Lower lobe of right lung (tissue), 2 donors: Measurements from ENCODE around the gene SLC6A3. TPM values are rescaled to one million over a fixed set of nuclear protein-coding genes. Genes with fewer than 3 reads are reported as not detected.

Experiments used
- ATAC-seq, 2 donors: fragments of 200-7000 bp; cut with Tn5 transposase; one replicate each; pipeline ENCODE4 v1.9.1; 2020 to 2022; ENCODE audit warnings: mild to moderate bottlenecking in 2 of 2, moderate library complexity in 2 of 2
- DNase-seq: peaks from one replicate; pipeline ENCODE4 v3.0.0-alpha.2; 2020
- H3K27ac ChIP-seq: fragments of 200-600 bp; one replicate; pipeline ENCODE4 v1.8.0; 2022
- H3K27me3 ChIP-seq: fragments of 200-600 bp; one replicate; pipeline ENCODE4 v1.8.0; 2022; ENCODE audit warnings: low read depth
- H3K36me3 ChIP-seq: fragments of 200-600 bp; one replicate; pipeline ENCODE4 v1.8.0; 2022; ENCODE audit warnings: mild to moderate bottlenecking
- H3K4me1 ChIP-seq: fragments of 200-600 bp; one replicate; pipeline ENCODE4 v1.8.0; 2022
- H3K4me3 ChIP-seq: fragments of 200-600 bp; one replicate; pipeline ENCODE4 v1.8.0; 2022; ENCODE audit warnings: mild to moderate bottlenecking
- H3K9me3 ChIP-seq: fragments of 200-600 bp; one replicate; pipeline ENCODE4 v1.8.0; 2022
- intact Hi-C: fragments of 100-400 bp; cut with DNase I; formaldehyde crosslinking; loops from one replicate; pipeline ENCODE4 v1.11.0; 2022
- total RNA-seq: library from RNA; stranded (reverse); fragmentation: NEBNext Ultra II Directional; extraction: Animal tissue kit (Norgen Biotek cat#: 25700); gene quantifications from one replicate; pipeline ENCODE4 v1.2.1, GENCODE V29; 2021
- TF ChIP-seq, protein P1 (sequence below): fragments of 200-600 bp; IDR thresholded peaks from one replicate; pipeline ENCODE4 v1.8.0; 2022; ENCODE audit warnings: antibody characterized with exemption, mild to moderate bottlenecking
- donor health status: DM: no; HTN: yes; CAD: no; lungs with severe emphysema.

Gene SLC6A3
- total RNA-seq, 1 donor from 2014 or later = 0.12 TPM

- intact Hi-C loops = no loop called here
- Histone ChIP-seq H3K4me3 (no peak overlapping the region), H3K27ac (no peak overlapping the region), H3K27me3 (no peaks in the 10 kb centered on the region), H3K36me3 (peaks cover 86% of the 10 kb centered on the region), H3K4me1 (no peaks in the 10 kb centered on the region), H3K9me3 (no peaks in the 10 kb centered on the region)
- ATAC-seq (peak in 1 of 2 donors; percentile 6), DNase-seq (no peak)
- TF ChIP-seq, protein P1, sequence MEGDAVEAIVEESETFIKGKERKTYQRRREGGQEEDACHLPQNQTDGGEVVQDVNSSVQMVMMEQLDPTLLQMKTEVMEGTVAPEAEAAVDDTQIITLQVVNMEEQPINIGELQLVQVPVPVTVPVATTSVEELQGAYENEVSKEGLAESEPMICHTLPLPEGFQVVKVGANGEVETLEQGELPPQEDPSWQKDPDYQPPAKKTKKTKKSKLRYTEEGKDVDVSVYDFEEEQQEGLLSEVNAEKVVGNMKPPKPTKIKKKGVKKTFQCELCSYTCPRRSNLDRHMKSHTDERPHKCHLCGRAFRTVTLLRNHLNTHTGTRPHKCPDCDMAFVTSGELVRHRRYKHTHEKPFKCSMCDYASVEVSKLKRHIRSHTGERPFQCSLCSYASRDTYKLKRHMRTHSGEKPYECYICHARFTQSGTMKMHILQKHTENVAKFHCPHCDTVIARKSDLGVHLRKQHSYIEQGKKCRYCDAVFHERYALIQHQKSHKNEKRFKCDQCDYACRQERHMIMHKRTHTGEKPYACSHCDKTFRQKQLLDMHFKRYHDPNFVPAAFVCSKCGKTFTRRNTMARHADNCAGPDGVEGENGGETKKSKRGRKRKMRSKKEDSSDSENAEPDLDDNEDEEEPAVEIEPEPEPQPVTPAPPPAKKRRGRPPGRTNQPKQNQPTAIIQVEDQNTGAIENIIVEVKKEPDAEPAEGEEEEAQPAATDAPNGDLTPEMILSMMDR = no peak
Observed at GRCh38 chr5:1468629-1469527, 23.6 kb upstream of the SLC6A3 start.

DNA sequence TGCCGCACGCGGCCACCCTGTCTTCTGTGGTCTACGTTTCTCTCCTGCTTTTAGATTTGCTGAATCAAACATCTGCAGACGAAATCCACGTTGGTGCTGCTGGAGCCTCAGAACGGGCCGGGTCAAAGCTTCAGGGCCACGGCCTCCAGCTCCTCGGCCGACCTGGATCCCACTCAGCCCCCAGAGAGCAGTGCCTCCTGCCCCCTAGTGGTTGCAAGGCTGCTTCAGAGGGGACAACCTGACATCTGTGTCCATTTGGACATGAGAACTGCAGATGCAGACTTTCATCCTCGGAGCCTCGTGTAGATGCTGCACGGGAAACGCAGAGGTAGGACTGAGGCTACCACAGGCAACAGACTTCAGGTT is 23.0 kb upstream of the SLC6A3 start:
- no peak for DNase-seq
- Histone ChIP-seq H3K4me1 (no peaks in the 10 kb centered on the region), H3K27ac (no peak overlapping the region), H3K4me3 (no peak overlapping the region), H3K27me3 (no peaks in the 10 kb centered on the region), H3K9me3 (no peaks in the 10 kb centered on the region), H3K36me3 (peaks cover 86% of the 10 kb centered on the region)
- no peak for ATAC-seq
- intact Hi-C loops = no loop called here
- TF ChIP-seq, protein P1 = peak; percentile 45

DNA sequence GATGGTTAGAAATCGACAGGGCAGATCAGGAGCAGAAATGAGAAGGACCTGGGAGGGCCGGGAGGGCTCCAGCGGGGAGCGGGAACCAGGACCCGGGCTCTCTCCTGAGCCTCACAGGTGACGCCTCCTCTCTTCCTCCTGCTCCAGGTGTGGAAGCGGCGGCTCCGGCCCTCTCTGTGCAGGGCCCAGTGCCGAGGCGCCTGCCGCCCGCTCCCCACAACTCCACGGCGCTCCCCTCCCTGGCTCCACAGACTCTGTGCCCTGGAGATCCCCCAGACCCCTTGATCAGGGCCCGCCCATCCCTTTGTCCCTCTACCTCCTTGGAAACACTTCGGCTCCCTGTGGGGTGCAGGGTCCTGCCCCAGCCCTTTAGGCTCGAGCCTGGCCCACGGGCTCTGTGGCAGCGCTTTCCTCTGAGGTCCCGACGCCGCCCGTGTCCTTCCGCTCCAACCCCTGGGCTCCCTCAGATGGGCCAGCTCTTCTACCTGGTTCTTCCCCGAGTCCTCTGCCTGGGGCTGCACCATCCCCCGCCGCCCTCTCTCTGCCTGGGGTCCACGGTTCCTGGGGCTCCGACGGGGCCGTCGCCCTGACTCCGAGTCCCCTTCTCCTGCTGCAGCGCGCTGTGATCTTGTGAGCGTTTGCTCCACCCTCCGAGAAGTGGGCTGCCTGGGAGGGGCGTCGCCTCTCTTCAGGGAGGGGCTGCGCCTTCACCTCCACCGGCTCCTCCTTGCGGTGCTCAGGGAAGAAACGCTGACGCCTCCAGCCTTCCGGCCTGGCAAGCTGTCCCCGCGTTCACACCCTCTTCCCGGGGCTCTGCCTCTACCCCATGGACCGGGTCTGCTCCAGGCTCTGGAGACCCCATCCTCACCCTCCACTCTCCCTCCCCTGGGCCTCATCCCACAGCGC is 22.4 kb upstream of the SLC6A3 start:
- Histone ChIP-seq H3K27me3 (no peaks in the 10 kb centered on the region), H3K4me3 (no peak overlapping the region), H3K27ac (no peak overlapping the region), H3K9me3 (no peaks in the 10 kb centered on the region), H3K4me1 (no peaks in the 10 kb centered on the region), H3K36me3 (peaks cover 86% of the 10 kb centered on the region)
- TF ChIP-seq, protein P1 = no peak
- intact Hi-C loops = no loop called here
- ATAC-seq (no peak), DNase-seq (no peak)

DNA sequence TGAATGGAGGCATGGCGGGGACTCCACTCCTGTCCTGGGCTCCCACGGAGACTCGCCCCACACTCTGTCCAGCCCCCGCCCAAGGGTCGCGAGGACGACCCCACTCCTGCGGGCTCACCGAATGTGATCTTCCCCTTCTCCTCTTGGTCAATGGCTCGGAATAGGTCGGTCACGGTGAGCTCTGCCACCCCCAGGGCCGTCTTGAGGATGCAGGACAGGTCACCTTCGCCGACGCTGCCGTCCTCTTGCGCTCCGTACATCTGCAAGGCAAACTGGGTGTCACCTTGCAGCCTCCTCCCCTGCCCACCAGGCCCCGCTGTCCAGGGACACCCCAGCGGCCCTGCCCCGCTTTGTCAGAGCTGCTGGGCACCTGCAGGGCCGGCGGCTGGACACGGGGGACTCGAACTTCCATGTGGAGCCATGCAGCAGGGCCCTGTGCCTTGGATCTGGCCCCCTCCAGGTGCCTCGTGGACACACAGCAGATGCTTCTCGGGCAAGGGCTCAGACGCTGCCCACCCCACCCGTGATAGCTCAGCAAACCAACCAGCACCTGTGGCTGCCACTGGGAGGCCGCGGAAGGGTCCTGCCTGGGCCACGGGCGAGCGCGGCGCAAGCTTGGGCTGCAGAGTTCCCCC is 21.5 kb upstream of the SLC6A3 start:
- Histone ChIP-seq H3K27ac (no peak overlapping the region), H3K36me3 (peaks cover 86% of the 10 kb centered on the region), H3K4me1 (no peaks in the 10 kb centered on the region), H3K9me3 (no peaks in the 10 kb centered on the region), H3K4me3 (no peak overlapping the region), H3K27me3 (no peaks in the 10 kb centered on the region)
- ATAC-seq = no peak
- no peak for DNase-seq
- intact Hi-C loops = no loop called here
- TF ChIP-seq, protein P1 = no peak

DNA sequence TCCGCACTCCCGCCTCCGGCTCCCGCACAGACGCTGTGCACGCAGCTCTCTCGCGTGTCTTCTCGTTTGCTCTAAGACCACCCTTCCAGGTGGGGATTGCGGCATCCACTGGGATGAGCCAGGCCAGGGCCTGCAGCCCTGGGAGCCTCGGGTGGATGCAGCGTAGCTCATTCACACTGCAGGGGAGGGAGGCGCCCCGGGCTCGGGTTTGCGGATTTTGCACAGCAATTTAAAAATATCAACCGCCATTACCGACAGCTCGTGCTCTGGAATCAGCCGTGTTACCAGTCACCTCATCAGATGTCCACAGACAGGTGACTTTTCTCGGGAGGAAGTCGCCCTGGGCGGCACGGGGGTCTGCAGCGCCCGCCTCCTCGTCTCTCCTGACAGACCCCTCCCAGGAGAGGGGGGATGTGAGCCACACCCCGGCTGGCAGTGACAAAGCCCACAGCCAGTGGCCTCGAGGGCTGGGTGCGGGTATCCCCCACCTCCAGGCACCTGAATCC is 20.8 kb upstream of the SLC6A3 start:
- no peak for ATAC-seq
- H3K27ac ChIP-seq = no peak overlapping the region
- intact Hi-C loops = no loop called here
- H3K27me3 ChIP-seq = no peaks in the 10 kb centered on the region
- TF ChIP-seq, protein P1 = no peak
- DNase-seq = no peak
- H3K4me3 ChIP-seq = no peak overlapping the region
- no peaks in the 10 kb centered on the region for H3K9me3 ChIP-seq
- peaks cover 86% of the 10 kb centered on the region for H3K36me3 ChIP-seq
- no peaks in the 10 kb centered on the region for H3K4me1 ChIP-seq
